DOHH2 (cell line): ENCODE data around the gene CRYBA1.
"Not testable (repeated sequence)": the region's sequence is repeated elsewhere in the genome, so short reads cannot be mapped to it uniquely, and the experiment has no call there.

Experiments
- EZH2phosphoT487 ChIP-seq: fragments of 200-600 bp; sonication (generic); IDR thresholded peaks from 2 replicates; pipeline ENCODE4 v1.6.1; 2017; ENCODE audit warnings: borderline replicate concordance, mild to moderate bottlenecking, antibody characterized with exemption, low read length, moderate library complexity, mixed read lengths
- TF ChIP-seq, protein P1 (sequence below): fragments of 200-600 bp; sonication (generic); IDR thresholded peaks from one replicate; pipeline ENCODE4 v1.5.1; 2014; ENCODE audit warnings: antibody characterized with exemption, mild to moderate bottlenecking, low read depth, low read length; ENCODE audit not compliant: poor library complexity, severe bottlenecking

DNA sequence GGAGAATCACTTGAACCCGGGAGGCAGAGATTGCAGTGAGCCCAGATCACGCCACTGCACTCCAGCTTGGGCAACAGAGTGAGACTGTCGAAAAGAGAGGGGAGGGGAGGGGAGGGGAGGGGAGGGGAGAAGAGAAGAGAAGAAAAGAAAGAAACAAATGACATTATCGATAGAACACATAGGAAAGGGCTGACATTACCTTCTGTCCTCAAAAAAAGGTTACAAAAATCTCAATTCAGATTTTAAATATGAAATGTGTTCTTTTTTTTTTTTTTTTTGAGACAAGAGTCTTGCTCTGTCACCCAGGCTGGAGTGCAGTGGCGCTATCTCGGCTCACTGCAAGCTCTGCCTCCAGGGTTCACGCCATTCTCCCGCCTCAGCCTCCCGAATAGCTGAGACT, 25.3 kb downstream of the CRYBA1 start:
- TF ChIP-seq, protein P1, sequence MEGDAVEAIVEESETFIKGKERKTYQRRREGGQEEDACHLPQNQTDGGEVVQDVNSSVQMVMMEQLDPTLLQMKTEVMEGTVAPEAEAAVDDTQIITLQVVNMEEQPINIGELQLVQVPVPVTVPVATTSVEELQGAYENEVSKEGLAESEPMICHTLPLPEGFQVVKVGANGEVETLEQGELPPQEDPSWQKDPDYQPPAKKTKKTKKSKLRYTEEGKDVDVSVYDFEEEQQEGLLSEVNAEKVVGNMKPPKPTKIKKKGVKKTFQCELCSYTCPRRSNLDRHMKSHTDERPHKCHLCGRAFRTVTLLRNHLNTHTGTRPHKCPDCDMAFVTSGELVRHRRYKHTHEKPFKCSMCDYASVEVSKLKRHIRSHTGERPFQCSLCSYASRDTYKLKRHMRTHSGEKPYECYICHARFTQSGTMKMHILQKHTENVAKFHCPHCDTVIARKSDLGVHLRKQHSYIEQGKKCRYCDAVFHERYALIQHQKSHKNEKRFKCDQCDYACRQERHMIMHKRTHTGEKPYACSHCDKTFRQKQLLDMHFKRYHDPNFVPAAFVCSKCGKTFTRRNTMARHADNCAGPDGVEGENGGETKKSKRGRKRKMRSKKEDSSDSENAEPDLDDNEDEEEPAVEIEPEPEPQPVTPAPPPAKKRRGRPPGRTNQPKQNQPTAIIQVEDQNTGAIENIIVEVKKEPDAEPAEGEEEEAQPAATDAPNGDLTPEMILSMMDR: not testable (repeated sequence)
- TF ChIP-seq EZH2phosphoT487: not testable (repeated sequence)
